Measurements from ENCODE around the gene MLN. TPM values are rescaled to one million over a fixed set of nuclear protein-coding genes. Genes with fewer than 3 reads are reported as not detected.

Gene MLN
- total RNA-seq, 2 experiments from 2014 or later = not detected

- Mint-ChIP-seq H3K4me3 (no peak overlapping the region), H3K9me3 (ENCODE audit: low read depth) (no peaks in the 10 kb centered on the region), H3K4me1 (peaks cover 23% of the 10 kb centered on the region), H3K27me3 (peaks cover 39% of the 10 kb centered on the region), H3K27ac (no peak overlapping the region), H3K36me3 (ENCODE audit: low read depth) (no peaks in the 10 kb centered on the region)
- no peak for ATAC-seq
- no peak for DNase-seq
- intact Hi-C loops (cut with DNase I, micrococcal nuclease) = no loop called here
- POLR2A ChIA-PET = no interaction called here
- CTCF ChIA-PET = interaction anchor here (0.6 to 0.7 kb wide), 6 partner anchors 35 to 875 kb away, joined by 3 to 5 read pairs (median 3); no protein-coding TSS in a partner anchor
These were observed 4.9 kb upstream of the MLN start for GRCh38 chr6:33808641-33809180.

DNA sequence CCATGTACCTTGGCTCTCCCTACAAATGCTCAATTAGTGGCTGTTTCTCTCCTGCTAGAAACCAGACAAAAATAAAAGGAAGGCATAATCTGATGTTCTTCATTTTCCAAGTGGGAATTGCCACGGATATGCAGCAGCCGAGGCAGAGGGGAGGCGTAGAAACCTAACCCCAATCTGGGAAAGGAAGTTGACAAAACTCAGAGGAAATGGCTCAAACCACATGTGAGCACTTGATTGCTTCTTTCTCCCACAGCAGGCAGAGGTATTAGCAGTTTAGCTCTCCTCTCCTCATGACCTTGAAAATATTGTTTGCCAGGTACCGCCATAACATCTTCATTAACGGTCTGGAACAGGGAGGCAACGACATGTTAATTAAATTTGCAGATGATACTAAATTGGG lies 3.8 kb upstream of the MLN start:
- H3K27me3 Mint-ChIP-seq = peaks cover 33% of the 10 kb centered on the region
- peaks cover 23% of the 10 kb centered on the region for H3K4me1 Mint-ChIP-seq
- intact Hi-C loops (cut with DNase I, micrococcal nuclease) = no loop called here
- no peak for DNase-seq
- no peak overlapping the region for H3K4me3 Mint-ChIP-seq
- no peak for ATAC-seq
- no peaks in the 10 kb centered on the region for H3K36me3 Mint-ChIP-seq (ENCODE audit: low read depth)
- H3K9me3 Mint-ChIP-seq (ENCODE audit: low read depth) = no peaks in the 10 kb centered on the region
- H3K27ac Mint-ChIP-seq = no peak overlapping the region
- ChIA-PET POLR2A (no interaction called here), CTCF (interaction anchor here (0.6 to 0.8 kb wide), 2 partner anchors 33 to 102 kb away, joined by 3 read pairs; no protein-coding TSS in a partner anchor)

GRCh38 chr6:33806841-33807240 lies 3.0 kb upstream of the MLN start:
- ATAC-seq (no peak), DNase-seq (no peak)
- H3K4me1 Mint-ChIP-seq = peaks cover 23% of the 10 kb centered on the region
- H3K4me3 Mint-ChIP-seq = no peak overlapping the region
- intact Hi-C loops (cut with DNase I, micrococcal nuclease) = no loop called here
- peaks cover 25% of the 10 kb centered on the region for H3K27me3 Mint-ChIP-seq
- H3K27ac Mint-ChIP-seq = no peak overlapping the region
- ChIA-PET POLR2A (no interaction called here), CTCF (interaction anchor here (0.6 kb wide), 1 partner anchor 103 kb away, joined by 3 read pairs; no protein-coding TSS in a partner anchor)
- H3K36me3 Mint-ChIP-seq (ENCODE audit: low read depth) = no peaks in the 10 kb centered on the region
- no peaks in the 10 kb centered on the region for H3K9me3 Mint-ChIP-seq (ENCODE audit: low read depth)

GRCh38 chr6:33802186-33802958 lies 1.4 kb downstream of the MLN start:
- Mint-ChIP-seq H3K27me3 (peaks cover 4% of the 10 kb centered on the region), H3K27ac (no peak overlapping the region), H3K9me3 (ENCODE audit: low read depth) (no peaks in the 10 kb centered on the region), H3K4me3 (no peak overlapping the region), H3K36me3 (ENCODE audit: low read depth) (no peaks in the 10 kb centered on the region), H3K4me1 (peaks cover 5% of the 10 kb centered on the region)
- intact Hi-C loops (cut with DNase I, micrococcal nuclease) = no loop called here
- POLR2A ChIA-PET = no interaction called here
- DNase-seq (no peak), ATAC-seq (no peak)
- CTCF ChIA-PET = interaction anchor here (1.2 kb wide), 1 partner anchor 225 kb away, joined by 3 read pairs; no protein-coding TSS in a partner anchor

- DNase-seq (no peak), ATAC-seq (no peak)
- intact Hi-C loops (cut with DNase I, micrococcal nuclease) = no loop called here
- Mint-ChIP-seq H3K36me3 (ENCODE audit: low read depth) (no peaks in the 10 kb centered on the region), H3K27ac (no peak overlapping the region), H3K9me3 (ENCODE audit: low read depth) (no peaks in the 10 kb centered on the region), H3K27me3 (peaks cover 4% of the 10 kb centered on the region), H3K4me3 (no peak overlapping the region), H3K4me1 (no peaks in the 10 kb centered on the region)
- CTCF ChIA-PET = interaction anchor here (1.2 kb wide), 1 partner anchor 226 kb away, joined by 3 read pairs; no protein-coding TSS in a partner anchor
- POLR2A ChIA-PET = no interaction called here
These were observed 2.2 kb downstream of the MLN start for GRCh38 chr6:33801611-33802010.

- intact Hi-C loops (cut with DNase I, micrococcal nuclease) = no loop called here
- Mint-ChIP-seq H3K4me3 (no peak overlapping the region), H3K27ac (no peak overlapping the region), H3K36me3 (ENCODE audit: low read depth) (no peaks in the 10 kb centered on the region), H3K27me3 (peaks cover 4% of the 10 kb centered on the region), H3K4me1 (no peaks in the 10 kb centered on the region), H3K9me3 (ENCODE audit: low read depth) (no peaks in the 10 kb centered on the region)
- ChIA-PET POLR2A (no interaction called here), CTCF (interaction anchor here (1.4 kb wide), 1 partner anchor 11 kb away, joined by 4 read pairs; no protein-coding TSS in a partner anchor)
- ATAC-seq (no peak), DNase-seq (no peak)
These were observed 3.4 kb downstream of the MLN start for GRCh38 chr6:33800248-33800969.

- H3K4me1 Mint-ChIP-seq = no peaks in the 10 kb centered on the region
- peaks cover 4% of the 10 kb centered on the region for H3K27me3 Mint-ChIP-seq
- ChIA-PET CTCF (interaction anchor here (1.0 to 1.4 kb wide), 2 partner anchors 12 to 28 kb away, joined by 3 to 4 read pairs; no protein-coding TSS in a partner anchor), POLR2A (no interaction called here)
- intact Hi-C loops (cut with DNase I, micrococcal nuclease) = no loop called here
- no peak overlapping the region for H3K27ac Mint-ChIP-seq
- no peak for DNase-seq
- no peaks in the 10 kb centered on the region for H3K36me3 Mint-ChIP-seq (ENCODE audit: low read depth)
- ATAC-seq = no peak
- H3K4me3 Mint-ChIP-seq = no peak overlapping the region
- H3K9me3 Mint-ChIP-seq (ENCODE audit: low read depth) = no peaks in the 10 kb centered on the region
These were observed 4.2 kb downstream of the MLN start for GRCh38 chr6:33799454-33800113.

GRCh38 chr6:33798343-33798848 lies 5.4 kb downstream of the MLN start:
- CTCF ChIA-PET = interaction anchor here (0.6 to 0.7 kb wide), 2 partner anchors 27 to 226 kb away, joined by 3 read pairs; no protein-coding TSS in a partner anchor
- ATAC-seq (no peak), DNase-seq (no peak)
- no peaks in the 10 kb centered on the region for H3K9me3 Mint-ChIP-seq (ENCODE audit: low read depth)
- POLR2A ChIA-PET = no interaction called here
- H3K4me3 Mint-ChIP-seq = no peak overlapping the region
- H3K27me3 Mint-ChIP-seq = peaks cover 4% of the 10 kb centered on the region
- H3K36me3 Mint-ChIP-seq (ENCODE audit: low read depth) = no peaks in the 10 kb centered on the region
- H3K27ac Mint-ChIP-seq = no peak overlapping the region
- no peaks in the 10 kb centered on the region for H3K4me1 Mint-ChIP-seq
- intact Hi-C loops (cut with DNase I, micrococcal nuclease) = no loop called here

GRCh38 chr6:33797626-33798342 lies 6.0 kb downstream of the MLN start:
- Mint-ChIP-seq H3K36me3 (ENCODE audit: low read depth) (no peaks in the 10 kb centered on the region), H3K27ac (no peak overlapping the region), H3K27me3 (peaks cover 4% of the 10 kb centered on the region), H3K4me3 (no peak overlapping the region), H3K9me3 (ENCODE audit: low read depth) (no peaks in the 10 kb centered on the region), H3K4me1 (no peaks in the 10 kb centered on the region)
- no peak for DNase-seq
- ChIA-PET POLR2A (no interaction called here), CTCF (interaction anchor here (0.6 to 0.7 kb wide), 2 partner anchors 26 to 227 kb away, joined by 3 read pairs; no protein-coding TSS in a partner anchor)
- ATAC-seq = no peak
- intact Hi-C loops (cut with DNase I, micrococcal nuclease) = no loop called here

DNA sequence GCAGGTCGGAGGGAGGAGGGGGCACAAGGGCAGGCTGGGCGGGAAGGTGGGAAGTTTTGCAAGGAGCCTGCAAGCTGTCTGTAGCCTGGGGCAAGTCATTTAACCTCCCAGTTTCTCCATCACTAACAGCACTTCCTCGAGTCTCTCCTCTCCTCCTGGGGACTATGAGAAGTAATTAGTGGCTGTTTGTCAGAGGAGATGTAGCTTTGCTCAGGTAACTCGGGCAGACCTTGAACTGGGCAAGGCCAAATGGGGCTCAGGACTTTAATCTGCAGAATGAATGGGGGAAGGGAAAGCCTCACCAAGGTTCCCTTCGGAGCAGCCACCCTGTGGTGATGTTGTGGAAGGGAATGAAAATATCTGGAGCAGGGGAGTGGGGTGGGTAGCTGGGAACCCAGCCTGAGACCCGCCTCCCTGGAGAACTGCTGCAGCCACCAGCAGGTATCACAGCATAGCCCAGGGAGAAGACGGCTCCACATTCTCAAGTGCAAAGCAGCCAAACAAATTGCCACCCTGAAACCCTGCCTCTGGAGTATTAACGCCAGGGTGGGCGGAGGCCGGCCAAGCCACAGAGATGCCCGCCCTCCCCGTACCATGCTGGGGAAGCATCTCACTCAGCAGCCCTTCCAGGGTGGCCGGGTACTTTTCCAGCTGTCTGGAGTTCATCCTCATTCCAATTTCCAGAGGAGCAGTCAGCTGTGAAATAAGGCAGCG lies 8.7 kb downstream of the MLN start:
- Mint-ChIP-seq H3K36me3 (ENCODE audit: low read depth) (no peaks in the 10 kb centered on the region), H3K4me3 (no peak overlapping the region), H3K27me3 (peaks cover 4% of the 10 kb centered on the region), H3K9me3 (ENCODE audit: low read depth) (no peaks in the 10 kb centered on the region), H3K4me1 (no peaks in the 10 kb centered on the region), H3K27ac (no peak overlapping the region)
- DNase-seq (no peak), ATAC-seq (no peak)
- POLR2A ChIA-PET = no interaction called here
- CTCF ChIA-PET = interaction anchor here (0.6 to 1.5 kb wide), 2 partner anchors 24 to 312 kb away, joined by 3 to 6 read pairs; no protein-coding TSS in a partner anchor
- intact Hi-C loops (cut with DNase I, micrococcal nuclease) = no loop called here

All from activated CD4-positive, alpha-beta T cell treated with anti-CD3 and anti-CD28 coated beads for 36 hours (primary cell).